GM21786 (cell line): ENCODE measurements around the gene EIF1AX.
A peak's percentile ranks its signal among the peaks of the same experiment; 100 is the strongest.

Source experiments
- ATAC-seq: cut with Tn5 transposase; IDR thresholded peaks from one replicate; pipeline ENCODE4 v1.9.1; 2021; ENCODE audit not compliant: unreplicated experiment

Gene EIF1AX

DNA sequence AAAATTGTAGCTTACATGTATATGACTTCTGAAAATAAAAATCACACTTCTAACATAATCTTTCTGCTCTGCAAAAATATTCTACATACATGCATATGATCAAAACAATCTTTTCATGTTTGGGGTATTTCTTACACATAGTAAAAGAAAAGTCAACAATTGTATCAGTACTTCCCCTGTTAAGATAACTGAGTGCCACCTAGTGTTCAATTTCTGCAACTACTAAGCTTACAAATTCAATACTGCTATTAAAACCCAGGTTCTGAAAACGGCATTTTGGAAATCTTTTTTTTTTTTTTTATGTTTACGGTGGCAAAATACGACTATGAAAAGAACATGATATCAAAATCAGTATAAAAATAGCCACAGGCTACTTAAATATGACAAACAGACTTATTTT is 14.2 kb downstream of the EIF1AX start:
- ATAC-seq, result peak; percentile 47

GRCh38 chrX:20126833-20127232 is 14.8 kb downstream of the EIF1AX start:
- peak; percentile 77 for ATAC-seq

- no peak for ATAC-seq
These were observed 16.7 kb downstream of the EIF1AX start for GRCh38 chrX:20124964-20125363.

GRCh38 chrX:20118065-20118824 is 23.4 kb downstream of the EIF1AX start:
- ATAC-seq, result no peak

DNA sequence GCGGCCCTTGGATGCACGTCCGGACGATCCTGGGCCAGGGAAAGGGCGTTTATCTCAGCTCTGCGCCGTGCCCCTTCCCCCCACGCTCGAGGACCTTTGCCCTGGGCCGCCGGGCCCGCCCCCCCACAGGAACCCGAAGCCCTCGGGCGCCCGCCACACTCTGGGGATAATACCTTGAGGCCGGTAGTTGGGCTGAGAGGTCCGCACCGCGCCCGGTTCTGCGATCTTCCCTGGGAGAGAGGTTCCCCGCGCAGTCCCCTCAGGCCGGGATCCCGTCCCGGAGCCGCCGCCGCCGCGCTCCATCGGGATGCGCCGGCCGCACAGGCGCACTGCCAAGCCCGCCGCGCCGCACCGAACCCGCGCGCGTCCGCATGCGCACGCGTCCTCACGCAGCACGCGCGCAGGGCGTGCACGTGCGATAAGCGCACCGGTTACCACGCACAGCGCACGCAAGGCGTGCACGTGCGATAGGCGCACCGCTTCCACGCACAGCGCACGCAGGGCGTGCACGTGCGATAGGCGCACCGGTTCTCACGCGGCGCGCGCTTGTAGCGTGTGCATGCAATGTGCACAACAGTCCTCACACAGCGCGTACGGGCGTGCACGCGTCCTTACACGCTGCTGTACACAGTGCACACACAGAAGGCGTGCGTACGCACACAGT is 24.9 kb downstream of the EIF1AX start, which contains the start of gene MAP7D2:
TSS of gene MAP7D2 (minus strand) at position 331 of the 664 bp plus-strand sequence. CDS start at position 303, 28 bp downstream.
- no peak for ATAC-seq

DNA sequence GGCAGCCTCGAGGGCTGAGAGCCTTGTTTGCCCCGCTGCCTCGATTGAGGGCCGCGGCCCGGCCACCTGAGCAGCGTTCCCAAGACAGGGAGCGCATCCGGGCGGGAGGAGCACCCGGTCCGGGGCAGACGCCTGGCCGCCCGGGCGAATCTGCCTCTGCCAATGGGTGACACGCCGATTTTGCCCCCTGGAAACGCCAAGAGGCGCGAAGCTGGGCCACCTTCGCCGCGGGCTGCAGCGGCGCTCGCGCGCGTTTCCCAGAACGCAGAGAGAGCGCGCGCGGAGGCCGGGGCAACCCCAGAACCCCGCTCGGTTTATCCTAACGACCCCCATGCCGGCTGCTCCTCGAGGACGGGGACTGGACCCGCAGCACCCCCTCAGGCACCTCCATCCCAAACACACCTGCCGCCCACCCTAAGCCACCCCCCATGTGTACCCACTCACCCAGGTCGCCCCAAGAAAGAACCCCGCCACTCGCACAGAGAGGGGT is 25.5 kb downstream of the EIF1AX start:
- ATAC-seq, result no peak

- ATAC-seq, result no peak
These were observed 29.4 kb downstream of the EIF1AX start for GRCh38 chrX:20112022-20112774.

GRCh38 chrX:20111271-20111670 is 30.4 kb downstream of the EIF1AX start:
- no peak for ATAC-seq

DNA sequence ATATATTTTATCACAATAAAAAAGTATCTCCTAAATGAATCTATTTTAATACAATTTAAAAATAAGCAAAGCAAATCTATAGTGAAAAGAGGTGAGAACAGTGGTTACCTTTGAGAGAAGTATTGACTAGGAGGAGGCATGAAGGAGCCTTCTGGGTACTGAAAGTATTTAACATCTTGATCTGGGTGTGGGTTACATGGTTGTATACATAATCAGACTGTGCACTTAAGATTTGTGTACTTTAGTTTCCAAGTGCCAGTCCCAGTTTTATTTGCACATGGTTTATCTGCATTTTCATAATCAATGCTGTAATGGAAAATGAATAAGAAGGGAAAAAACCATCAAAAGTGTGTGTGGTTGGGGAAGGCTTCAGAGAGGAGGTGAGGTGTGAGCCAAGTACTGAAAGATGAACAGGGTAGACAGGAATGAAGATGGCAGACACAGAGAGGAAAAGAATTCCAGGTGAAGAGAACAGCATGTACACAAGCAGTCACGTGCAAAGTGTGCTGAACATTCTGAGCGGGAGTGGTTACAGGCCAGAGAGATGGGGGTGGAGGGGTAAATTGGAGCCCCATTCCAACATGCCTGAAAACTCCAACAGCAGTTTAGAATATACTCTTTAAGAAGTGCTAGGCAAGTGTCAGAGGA is 39.6 kb downstream of the EIF1AX start:
- no peak for ATAC-seq

- no peak for ATAC-seq
These were observed 50.1 kb downstream of the EIF1AX start for GRCh38 chrX:20091499-20091898.

DNA sequence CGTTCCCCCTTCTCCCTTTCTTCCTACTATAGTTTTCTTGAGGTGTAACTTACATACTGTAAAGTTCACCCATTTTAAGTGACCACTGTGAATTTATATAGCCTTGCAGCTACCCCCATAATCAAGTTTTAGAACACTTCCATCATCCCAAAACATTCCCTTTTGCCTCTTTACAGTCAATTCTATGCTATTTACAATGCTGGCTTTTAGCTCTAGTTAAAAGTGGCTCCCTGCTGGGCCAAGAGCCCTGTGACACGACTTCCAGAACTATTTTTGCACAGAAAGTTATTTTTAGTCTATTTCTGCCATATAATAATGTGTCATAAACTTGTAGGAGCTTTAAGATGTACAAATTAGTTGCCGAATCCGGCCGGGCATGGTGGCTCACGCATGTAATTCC is 51.8 kb downstream of the EIF1AX start:
- ATAC-seq, result no peak

- no peak for ATAC-seq
These were observed 61.4 kb downstream of the EIF1AX start for GRCh38 chrX:20080277-20080676.
